Endodermal cell (in vitro differentiated cells): ENCODE results near the gene F7. TPM values are rescaled to one million over a fixed set of nuclear protein-coding genes. Genes with fewer than 3 reads are reported as not detected.

Experiments used
- DNase-seq: peaks from one replicate; pipeline ENCODE4 v3.0.0-alpha.2; 2017
- H3K27ac ChIP-seq: 2 replicates; pipeline ENCODE4 v1.5.1; 2013; ENCODE audit warnings: mild to moderate bottlenecking, low read depth, low read length, moderate library complexity
- H3K27me3 ChIP-seq: 2 replicates; pipeline ENCODE4 v1.6.1; 2013; ENCODE audit warnings: mild to moderate bottlenecking, low read length, moderate library complexity; ENCODE audit not compliant: insufficient read depth, control insufficient read depth, poor library complexity, severe bottlenecking
- H3K36me3 ChIP-seq: 2 replicates; pipeline ENCODE4 v1.7.0; 2013; ENCODE audit warnings: mild to moderate bottlenecking, low read length, moderate library complexity; ENCODE audit not compliant: control insufficient read depth, insufficient read depth
- H3K4me1 ChIP-seq: one replicate; pipeline ENCODE4 v1.7.0; 2013; ENCODE audit warnings: low read length; ENCODE audit not compliant: control insufficient read depth, insufficient read depth
- H3K4me3 ChIP-seq: 2 replicates; pipeline ENCODE4 v1.5.1; 2013; ENCODE audit warnings: mild to moderate bottlenecking, low read length, moderate library complexity
- H3K9ac ChIP-seq: 2 replicates; pipeline ENCODE4 v1.6.1; 2013; ENCODE audit warnings: mild to moderate bottlenecking, low read length, moderate library complexity; ENCODE audit not compliant: poor library complexity, severe bottlenecking; ENCODE audit errors: extremely low read depth
- H3K9me3 ChIP-seq: 2 replicates; pipeline ENCODE4 v1.6.1; 2013; ENCODE audit warnings: mild to moderate bottlenecking, low read length, moderate library complexity; ENCODE audit not compliant: control insufficient read depth
- H3K27ac Mint-ChIP-seq: 2 replicates; pipeline ENCODE4 v1.8.0; 2020; ENCODE audit warnings: mixed read lengths
- H3K27me3 Mint-ChIP-seq: 2 replicates; pipeline ENCODE4 v1.8.0; 2021; ENCODE audit warnings: mild to moderate bottlenecking, mixed read lengths; ENCODE audit not compliant: insufficient read depth
- H3K36me3 Mint-ChIP-seq: 2 replicates; pipeline ENCODE4 v1.8.0; 2020; ENCODE audit warnings: low read depth, mixed read lengths
- H3K4me1 Mint-ChIP-seq: 2 replicates; pipeline ENCODE4 v1.8.0; 2020; ENCODE audit warnings: mixed read lengths
- H3K4me3 Mint-ChIP-seq: 2 replicates; pipeline ENCODE4 v1.8.0; 2020; ENCODE audit warnings: mild to moderate bottlenecking, moderate library complexity, mixed read lengths
- H3K9me3 Mint-ChIP-seq: 2 replicates; pipeline ENCODE4 v1.8.0; 2020; ENCODE audit warnings: mild to moderate bottlenecking, mixed read lengths
- WGBS, 2 experiments: methylation state at CpG; one replicate each; pipeline versions ENCODE4 v1.1.5 to v1.1.7; 2013; ENCODE audit warnings: missing lambda C conversion rate in 2 of 2, mixed read lengths in 1 of 2; ENCODE audit not compliant: insufficient coverage in 1 of 2, insufficient read length in 1 of 2; 5-methylcytosine and 5-hydroxymethylcytosine counted together
- total RNA-seq, 2 donors: library from RNA; stranded (reverse); fragmentation: NEBNext Ultra II Directional in 1 of 2; extraction: Animal tissue kit (Norgen Biotek cat#: 25700) in 1 of 2; gene quantifications; 2 replicates in 1 of 2; 3 replicates in 1 of 2; pipeline ENCODE4 v1.2.1, GENCODE V29; 2021
- TF ChIP-seq, protein P1 (sequence below): fragments of 200-600 bp; sonication (generic); conservative IDR thresholded peaks from 2 replicates; pipeline ENCODE4 v1.5.0; 2021; ENCODE audit warnings: antibody characterized with exemption, mild to moderate bottlenecking

F7 gene
- total RNA-seq, 2 donors from 2014 or later: 4.7 to 6.4 TPM

DNA sequence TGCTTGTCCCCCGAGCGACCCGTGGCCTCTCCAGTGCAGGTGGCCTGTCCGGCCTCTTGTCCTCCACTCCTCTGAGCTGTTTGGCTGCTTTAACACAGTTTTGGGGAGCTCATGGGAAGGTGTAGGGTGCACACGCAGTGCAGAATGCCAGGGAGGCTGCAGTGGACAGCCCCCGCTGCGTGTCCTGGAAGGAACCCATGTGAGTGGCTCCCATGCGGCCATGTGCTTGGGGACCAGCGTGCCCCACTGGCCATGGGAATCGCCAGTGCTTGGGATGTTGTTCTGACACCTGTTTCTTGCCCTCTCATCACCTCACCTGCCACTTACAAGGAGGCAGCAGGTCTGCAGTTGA, 22.6 kb upstream of the F7 start:
- Histone ChIP-seq H3K36me3 (no peaks in the 10 kb centered on the region), H3K4me3 (no peak overlapping the region), H3K9ac (no peak overlapping the region), H3K27ac (no peak overlapping the region), H3K9me3 (no peaks in the 10 kb centered on the region), H3K27me3 (no peaks in the 10 kb centered on the region), H3K4me1 (no peaks in the 10 kb centered on the region)
- Mint-ChIP-seq H3K27me3 (no peaks in the 10 kb centered on the region), H3K27ac (no peak overlapping the region), H3K36me3 (peaks cover 12% of the 10 kb centered on the region), H3K4me1 (no peaks in the 10 kb centered on the region), H3K9me3 (no peaks in the 10 kb centered on the region), H3K4me3 (no peak overlapping the region)
- TF ChIP-seq, protein P1, sequence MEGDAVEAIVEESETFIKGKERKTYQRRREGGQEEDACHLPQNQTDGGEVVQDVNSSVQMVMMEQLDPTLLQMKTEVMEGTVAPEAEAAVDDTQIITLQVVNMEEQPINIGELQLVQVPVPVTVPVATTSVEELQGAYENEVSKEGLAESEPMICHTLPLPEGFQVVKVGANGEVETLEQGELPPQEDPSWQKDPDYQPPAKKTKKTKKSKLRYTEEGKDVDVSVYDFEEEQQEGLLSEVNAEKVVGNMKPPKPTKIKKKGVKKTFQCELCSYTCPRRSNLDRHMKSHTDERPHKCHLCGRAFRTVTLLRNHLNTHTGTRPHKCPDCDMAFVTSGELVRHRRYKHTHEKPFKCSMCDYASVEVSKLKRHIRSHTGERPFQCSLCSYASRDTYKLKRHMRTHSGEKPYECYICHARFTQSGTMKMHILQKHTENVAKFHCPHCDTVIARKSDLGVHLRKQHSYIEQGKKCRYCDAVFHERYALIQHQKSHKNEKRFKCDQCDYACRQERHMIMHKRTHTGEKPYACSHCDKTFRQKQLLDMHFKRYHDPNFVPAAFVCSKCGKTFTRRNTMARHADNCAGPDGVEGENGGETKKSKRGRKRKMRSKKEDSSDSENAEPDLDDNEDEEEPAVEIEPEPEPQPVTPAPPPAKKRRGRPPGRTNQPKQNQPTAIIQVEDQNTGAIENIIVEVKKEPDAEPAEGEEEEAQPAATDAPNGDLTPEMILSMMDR: no peak
- WGBS, 2 experiments: 89% methylated on average over 10 of the region's 10 CpGs
- DNase-seq: no peak

DNA sequence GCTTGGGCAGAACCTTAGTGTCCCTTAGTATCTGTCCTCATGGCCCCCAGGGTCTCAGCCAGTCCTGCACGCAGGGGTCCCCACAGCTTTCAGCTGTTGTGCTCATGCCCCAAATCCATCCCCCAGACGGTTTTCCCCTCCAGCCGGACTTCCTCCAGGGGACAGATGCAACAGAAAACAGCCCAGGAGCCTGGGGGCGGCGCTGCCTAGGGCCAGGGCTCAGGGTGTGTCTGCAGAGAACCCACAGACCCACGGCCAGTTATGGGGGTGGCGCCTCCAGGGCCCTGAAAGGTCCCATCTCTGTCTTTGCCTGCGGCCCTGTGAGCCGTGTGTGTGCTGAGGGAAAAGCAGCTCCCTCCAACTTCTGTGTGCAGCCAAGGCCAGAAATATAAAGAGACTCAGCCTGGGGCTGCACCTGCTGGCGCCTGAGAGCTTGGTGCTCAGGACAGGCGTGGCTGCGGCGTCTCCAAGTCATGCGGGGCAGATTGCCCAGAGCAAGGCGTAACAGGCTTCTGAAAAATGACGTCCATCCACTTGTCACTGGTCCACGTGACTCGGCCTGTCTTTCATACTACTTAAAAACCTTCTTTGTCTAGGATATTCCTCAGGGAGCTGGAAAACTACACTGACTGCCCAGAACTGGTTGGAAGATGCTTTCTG, 22.1 kb upstream of the F7 start:
- Mint-ChIP-seq H3K9me3 (no peaks in the 10 kb centered on the region), H3K27ac (no peak overlapping the region), H3K4me3 (no peak overlapping the region), H3K36me3 (peaks cover 10% of the 10 kb centered on the region), H3K27me3 (no peaks in the 10 kb centered on the region), H3K4me1 (no peaks in the 10 kb centered on the region)
- H3K27me3 ChIP-seq: no peaks in the 10 kb centered on the region
- H3K9ac ChIP-seq: no peak overlapping the region
- no peaks in the 10 kb centered on the region for H3K9me3 ChIP-seq
- no peaks in the 10 kb centered on the region for H3K4me1 ChIP-seq
- H3K4me3 ChIP-seq: no peak overlapping the region
- TF ChIP-seq, protein P1: no peak
- no peaks in the 10 kb centered on the region for H3K36me3 ChIP-seq
- H3K27ac ChIP-seq: no peak overlapping the region
- DNase-seq: no peak
- WGBS, 2 experiments: 88 to 89% methylated on average over 12 to 18 of the region's 18 CpGs

DNA sequence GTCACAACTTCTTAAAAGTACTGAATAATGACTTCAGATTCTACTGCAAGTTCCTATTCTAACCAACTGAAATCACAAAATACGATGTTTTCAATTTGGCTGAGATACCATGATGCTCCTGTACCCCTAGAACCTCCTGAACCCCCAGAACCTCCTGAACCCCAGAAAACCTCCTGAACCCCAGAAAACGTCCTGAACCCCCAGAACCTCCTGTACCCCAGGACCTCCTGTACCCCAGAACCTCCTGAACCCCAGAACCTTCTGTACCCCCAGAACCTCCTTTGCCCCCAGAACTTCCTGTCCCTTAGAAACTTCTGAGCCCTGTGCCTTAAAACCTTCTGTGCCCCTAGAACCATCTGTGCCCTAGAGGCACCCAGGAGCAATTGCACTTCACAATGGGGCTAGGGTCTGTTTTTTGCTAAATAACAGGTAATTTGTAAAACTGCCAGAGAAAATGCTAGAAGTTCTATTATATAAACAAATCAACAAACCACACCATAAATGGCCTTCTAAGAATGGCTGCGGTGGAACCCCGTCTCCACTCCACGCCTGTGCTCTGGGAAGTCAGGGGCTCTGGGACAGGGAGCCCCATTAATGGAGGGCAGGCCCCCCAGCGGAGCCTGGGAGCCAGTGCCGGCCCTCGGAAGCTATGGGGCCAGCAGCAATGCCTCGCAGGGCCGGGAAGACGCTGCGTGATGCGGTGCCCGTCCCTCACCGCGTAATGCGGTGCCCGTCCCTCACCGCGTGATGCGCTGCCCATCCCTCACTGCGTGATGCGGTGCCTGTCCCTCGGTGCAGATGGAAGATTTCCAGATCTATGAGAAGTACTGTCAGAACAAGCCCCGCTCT, 21.3 kb upstream of the F7 start:
- H3K4me3 ChIP-seq: no peak overlapping the region
- no peaks in the 10 kb centered on the region for H3K4me1 Mint-ChIP-seq
- H3K9me3 Mint-ChIP-seq: no peaks in the 10 kb centered on the region
- peaks cover 15% of the 10 kb centered on the region for H3K36me3 Mint-ChIP-seq
- 94 to 96% methylated on average over 23 to 25 of the region's 25 CpGs for WGBS, 2 experiments
- no peak overlapping the region for H3K27ac Mint-ChIP-seq
- no peak overlapping the region for H3K4me3 Mint-ChIP-seq
- H3K9me3 ChIP-seq: no peaks in the 10 kb centered on the region
- H3K4me1 ChIP-seq: no peaks in the 10 kb centered on the region
- TF ChIP-seq, protein P1: peak; percentile 63
- DNase-seq: no peak
- H3K27me3 ChIP-seq: no peaks in the 10 kb centered on the region
- H3K9ac ChIP-seq: no peak overlapping the region
- no peaks in the 10 kb centered on the region for H3K27me3 Mint-ChIP-seq
- no peaks in the 10 kb centered on the region for H3K36me3 ChIP-seq
- H3K27ac ChIP-seq: no peak overlapping the region
